Measurements from ENCODE around the gene PIK3AP1. TPM values are rescaled to one million over a fixed set of nuclear protein-coding genes. Genes with fewer than 3 reads are reported as not detected.

The PIK3AP1 gene
- total and polyA plus RNA-seq, 9 donors: 1.8 to 2.9 (median 2.3) TPM

- WGBS (ENCODE audit: insufficient coverage): 60% methylated on average over 1 of the region's 2 CpGs
- H3K36me3 ChIP-seq (ENCODE audit: control insufficient read depth, insufficient read depth, low read length): no peaks in the 10 kb centered on the region
- no peak overlapping the region for H3K4me3 ChIP-seq (ENCODE audit: low read length)
- no peak for DNase-seq
- H3K4me1 ChIP-seq (ENCODE audit: control insufficient read depth, insufficient read depth, low read length): no peaks in the 10 kb centered on the region
- H3K9me3 ChIP-seq (replicated peaks; ENCODE audit: control insufficient read depth, low read depth, low read length): no peaks in the 10 kb centered on the region
- H3K27me3 ChIP-seq (ENCODE audit: control insufficient read depth, insufficient read depth, low read length): no peaks in the 10 kb centered on the region
- H3K27ac ChIP-seq (ENCODE audit: low read length): no peak overlapping the region
These were observed 105.8 kb downstream of the PIK3AP1 start for GRCh38 chr10:96614515-96614914.

- no peaks in the 10 kb centered on the region for H3K4me1 ChIP-seq (ENCODE audit: control insufficient read depth, insufficient read depth, low read length)
- no peaks in the 10 kb centered on the region for H3K9me3 ChIP-seq (replicated peaks; ENCODE audit: control insufficient read depth, low read depth, low read length)
- no peaks in the 10 kb centered on the region for H3K27me3 ChIP-seq (ENCODE audit: control insufficient read depth, insufficient read depth, low read length)
- no peak for DNase-seq
- no peak overlapping the region for H3K27ac ChIP-seq (ENCODE audit: low read length)
- H3K36me3 ChIP-seq (ENCODE audit: control insufficient read depth, insufficient read depth, low read length): no peaks in the 10 kb centered on the region
- 86% methylated on average over 1 of the region's 3 CpGs for WGBS (ENCODE audit: insufficient coverage)
- H3K4me3 ChIP-seq (ENCODE audit: low read length): no peak overlapping the region
These were observed 106.7 kb downstream of the PIK3AP1 start for GRCh38 chr10:96613576-96613975.

GRCh38 chr10:96612055-96612830 is 108.1 kb downstream of the PIK3AP1 start:
- no peak for DNase-seq
- WGBS (ENCODE audit: insufficient coverage): no CpG with 5 or more reads among the region's 8 CpGs
- Histone ChIP-seq H3K9me3 (replicated peaks; ENCODE audit: control insufficient read depth, low read depth, low read length) (no peaks in the 10 kb centered on the region), H3K4me1 (ENCODE audit: control insufficient read depth, insufficient read depth, low read length) (peaks cover 2% of the 10 kb centered on the region), H3K27ac (ENCODE audit: low read length) (no peak overlapping the region), H3K36me3 (ENCODE audit: control insufficient read depth, insufficient read depth, low read length) (no peaks in the 10 kb centered on the region), H3K27me3 (ENCODE audit: control insufficient read depth, insufficient read depth, low read length) (no peaks in the 10 kb centered on the region), H3K4me3 (ENCODE audit: low read length) (no peak overlapping the region)

GRCh38 chr10:96610817-96611216 is 109.5 kb downstream of the PIK3AP1 start:
- Histone ChIP-seq H3K36me3 (ENCODE audit: control insufficient read depth, insufficient read depth, low read length) (no peaks in the 10 kb centered on the region), H3K27me3 (ENCODE audit: control insufficient read depth, insufficient read depth, low read length) (no peaks in the 10 kb centered on the region), H3K4me3 (ENCODE audit: low read length) (no peak overlapping the region), H3K27ac (ENCODE audit: low read length) (no peak overlapping the region), H3K4me1 (ENCODE audit: control insufficient read depth, insufficient read depth, low read length) (peaks cover 8% of the 10 kb centered on the region), H3K9me3 (replicated peaks; ENCODE audit: control insufficient read depth, low read depth, low read length) (no peaks in the 10 kb centered on the region)
- WGBS (ENCODE audit: insufficient coverage): 90% methylated on average over 2 of the region's 6 CpGs
- no peak for DNase-seq

- Histone ChIP-seq H3K4me1 (ENCODE audit: control insufficient read depth, insufficient read depth, low read length) (peaks cover 8% of the 10 kb centered on the region), H3K27me3 (ENCODE audit: control insufficient read depth, insufficient read depth, low read length) (no peaks in the 10 kb centered on the region), H3K27ac (ENCODE audit: low read length) (no peak overlapping the region), H3K36me3 (ENCODE audit: control insufficient read depth, insufficient read depth, low read length) (no peaks in the 10 kb centered on the region), H3K9me3 (replicated peaks; ENCODE audit: control insufficient read depth, low read depth, low read length) (no peaks in the 10 kb centered on the region), H3K4me3 (ENCODE audit: low read length) (no peak overlapping the region)
- no CpG with 5 or more reads among the region's 7 CpGs for WGBS (ENCODE audit: insufficient coverage)
- no peak for DNase-seq
These were observed 110.8 kb downstream of the PIK3AP1 start for GRCh38 chr10:96609510-96609909.

- Histone ChIP-seq H3K9me3 (replicated peaks; ENCODE audit: control insufficient read depth, low read depth, low read length) (no peaks in the 10 kb centered on the region), H3K36me3 (ENCODE audit: control insufficient read depth, insufficient read depth, low read length) (no peaks in the 10 kb centered on the region), H3K27ac (ENCODE audit: low read length) (no peak overlapping the region), H3K27me3 (ENCODE audit: control insufficient read depth, insufficient read depth, low read length) (no peaks in the 10 kb centered on the region), H3K4me3 (ENCODE audit: low read length) (no peak overlapping the region), H3K4me1 (ENCODE audit: control insufficient read depth, insufficient read depth, low read length) (peaks cover 8% of the 10 kb centered on the region)
- WGBS (ENCODE audit: insufficient coverage): no CpG with 5 or more reads among the region's 5 CpGs
- DNase-seq: no peak
These were observed 111.5 kb downstream of the PIK3AP1 start for GRCh38 chr10:96608805-96609204.

- no peak for DNase-seq
- Histone ChIP-seq H3K4me3 (ENCODE audit: low read length) (no peak overlapping the region), H3K27me3 (ENCODE audit: control insufficient read depth, insufficient read depth, low read length) (no peaks in the 10 kb centered on the region), H3K9me3 (replicated peaks; ENCODE audit: control insufficient read depth, low read depth, low read length) (no peaks in the 10 kb centered on the region), H3K36me3 (ENCODE audit: control insufficient read depth, insufficient read depth, low read length) (no peaks in the 10 kb centered on the region), H3K27ac (ENCODE audit: low read length) (no peak overlapping the region), H3K4me1 (ENCODE audit: control insufficient read depth, insufficient read depth, low read length) (peaks cover 8% of the 10 kb centered on the region)
- WGBS (ENCODE audit: insufficient coverage): no CpG with 5 or more reads among the region's 3 CpGs
These were observed 112.1 kb downstream of the PIK3AP1 start for GRCh38 chr10:96608262-96608661.

- Histone ChIP-seq H3K4me1 (ENCODE audit: control insufficient read depth, insufficient read depth, low read length) (peaks cover 8% of the 10 kb centered on the region), H3K4me3 (ENCODE audit: low read length) (no peak overlapping the region), H3K27me3 (ENCODE audit: control insufficient read depth, insufficient read depth, low read length) (no peaks in the 10 kb centered on the region), H3K9me3 (replicated peaks; ENCODE audit: control insufficient read depth, low read depth, low read length) (no peaks in the 10 kb centered on the region), H3K36me3 (ENCODE audit: control insufficient read depth, insufficient read depth, low read length) (no peaks in the 10 kb centered on the region), H3K27ac (ENCODE audit: low read length) (no peak overlapping the region)
- DNase-seq: peak; percentile 16
- no CpG with 5 or more reads among the region's 1 CpG for WGBS (ENCODE audit: insufficient coverage)
These were observed 113.4 kb downstream of the PIK3AP1 start for GRCh38 chr10:96606946-96607345.

GRCh38 chr10:96606216-96606615 is 114.1 kb downstream of the PIK3AP1 start:
- no peaks in the 10 kb centered on the region for H3K36me3 ChIP-seq (ENCODE audit: control insufficient read depth, insufficient read depth, low read length)
- H3K4me1 ChIP-seq (ENCODE audit: control insufficient read depth, insufficient read depth, low read length): peaks cover 8% of the 10 kb centered on the region
- no peaks in the 10 kb centered on the region for H3K9me3 ChIP-seq (replicated peaks; ENCODE audit: control insufficient read depth, low read depth, low read length)
- H3K4me3 ChIP-seq (ENCODE audit: low read length): no peak overlapping the region
- H3K27me3 ChIP-seq (ENCODE audit: control insufficient read depth, insufficient read depth, low read length): no peaks in the 10 kb centered on the region
- 70% methylated on average over 4 of the region's 4 CpGs for WGBS (ENCODE audit: insufficient coverage)
- no peak for DNase-seq
- H3K27ac ChIP-seq (ENCODE audit: low read length): no peak overlapping the region

GRCh38 chr10:96600337-96600736 is 120.0 kb downstream of the PIK3AP1 start:
- no peaks in the 10 kb centered on the region for H3K36me3 ChIP-seq (ENCODE audit: control insufficient read depth, insufficient read depth, low read length)

GRCh38 chr10:96598846-96599245 is 121.5 kb downstream of the PIK3AP1 start:
- Histone ChIP-seq H3K27me3 (ENCODE audit: control insufficient read depth, insufficient read depth, low read length) (no peaks in the 10 kb centered on the region), H3K36me3 (ENCODE audit: control insufficient read depth, insufficient read depth, low read length) (no peaks in the 10 kb centered on the region), H3K4me1 (ENCODE audit: control insufficient read depth, insufficient read depth, low read length) (no peaks in the 10 kb centered on the region), H3K9me3 (replicated peaks; ENCODE audit: control insufficient read depth, low read depth, low read length) (no peaks in the 10 kb centered on the region), H3K27ac (ENCODE audit: low read length) (no peak overlapping the region), H3K4me3 (ENCODE audit: low read length) (no peak overlapping the region)
- DNase-seq: no peak
- WGBS (ENCODE audit: insufficient coverage): 77% methylated on average over 4 of the region's 4 CpGs

More at GRCh38 chr10:96600337-96600736, 120.0 kb downstream of the PIK3AP1 start:
- no peaks in the 10 kb centered on the region for H3K4me1 ChIP-seq (ENCODE audit: control insufficient read depth, insufficient read depth, low read length)
- 70% methylated on average over 2 of the region's 4 CpGs for WGBS (ENCODE audit: insufficient coverage)
- no peaks in the 10 kb centered on the region for H3K27me3 ChIP-seq (ENCODE audit: control insufficient read depth, insufficient read depth, low read length)
- no peak overlapping the region for H3K4me3 ChIP-seq (ENCODE audit: low read length)
- H3K27ac ChIP-seq (ENCODE audit: low read length): no peak overlapping the region
- no peaks in the 10 kb centered on the region for H3K9me3 ChIP-seq (replicated peaks; ENCODE audit: control insufficient read depth, low read depth, low read length)
- no peak for DNase-seq

All from muscle of leg (tissue), 11 donors.